ENCODE results near the gene RASL10B.
"Not testable (repeated sequence)": the region's sequence is repeated elsewhere in the genome, so short reads cannot be mapped to it uniquely, and the experiment has no call there.

RASL10B gene

GRCh38 chr17:35695613-35696012 lies 35.8 kb upstream of the RASL10B start:
- DNase-seq (ENCODE audit: low spot score) = no peak
- in situ Hi-C loops (cut with MboI; ENCODE audit: low sequenced_read_pairs, unreplicated experiment) = no loop called here
- no peak for TF ChIP-seq CTCF (IDR thresholded peaks at IDR 0.05; ENCODE audit: borderline replicate concordance, control extremely low read depth, extremely low read depth, insufficient read depth, missing control alignments)

DNA sequence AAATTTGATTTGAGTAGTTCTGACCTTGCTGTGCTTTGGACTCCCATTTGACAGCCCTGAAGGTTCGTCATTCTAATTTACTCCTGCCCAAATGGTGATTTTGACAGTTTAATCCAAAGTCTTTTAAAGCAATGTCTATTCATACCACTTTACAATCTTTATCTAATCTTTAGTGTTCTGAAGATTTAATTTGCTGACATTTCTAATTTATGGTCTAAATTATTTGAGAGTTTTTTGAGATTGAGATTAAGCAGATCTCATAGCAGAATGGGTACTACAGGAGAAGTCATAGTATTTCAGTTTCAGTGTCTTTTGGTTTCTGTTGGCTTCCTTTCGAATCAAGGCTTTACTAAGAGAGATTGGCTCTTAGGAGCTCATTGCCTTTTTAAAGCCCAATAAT lies 32.6 kb upstream of the RASL10B start:
- DNase-seq (ENCODE audit: low spot score) = no peak
- no peak for TF ChIP-seq CTCF (IDR thresholded peaks at IDR 0.05; ENCODE audit: borderline replicate concordance, control extremely low read depth, extremely low read depth, insufficient read depth, missing control alignments)
- in situ Hi-C loops (cut with MboI; ENCODE audit: low sequenced_read_pairs, unreplicated experiment) = no loop called here

DNA sequence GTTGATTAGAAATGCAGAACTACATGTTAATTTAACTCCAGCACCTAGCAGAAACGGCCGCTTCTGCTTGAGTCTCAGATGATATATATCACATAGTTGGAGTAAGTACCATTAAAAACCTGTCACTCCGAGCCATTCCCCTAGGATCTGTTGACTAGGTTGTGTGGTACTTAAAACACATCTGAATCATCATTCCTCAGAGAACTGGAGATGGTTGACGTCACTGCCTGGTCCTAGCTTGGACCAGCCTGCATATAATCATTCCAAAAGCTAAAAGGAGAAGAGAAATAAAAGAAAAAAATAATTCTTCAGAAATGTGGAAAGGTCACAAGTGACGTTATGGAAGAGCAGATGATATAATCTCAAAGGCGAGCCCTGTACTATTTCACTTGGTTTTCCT lies 31.3 kb upstream of the RASL10B start:
- DNase-seq (ENCODE audit: low spot score) = no peak
- in situ Hi-C loops (cut with MboI; ENCODE audit: low sequenced_read_pairs, unreplicated experiment) = no loop called here
- TF ChIP-seq CTCF (IDR thresholded peaks at IDR 0.05; ENCODE audit: borderline replicate concordance, control extremely low read depth, extremely low read depth, insufficient read depth, missing control alignments) = no peak

GRCh38 chr17:35701491-35701890 lies 29.9 kb upstream of the RASL10B start:
- DNase-seq (ENCODE audit: low spot score) = no peak
- no peak for TF ChIP-seq CTCF (IDR thresholded peaks at IDR 0.05; ENCODE audit: borderline replicate concordance, control extremely low read depth, extremely low read depth, insufficient read depth, missing control alignments)
- in situ Hi-C loops (cut with MboI; ENCODE audit: low sequenced_read_pairs, unreplicated experiment) = no loop called here

GRCh38 chr17:35703308-35703707 lies 28.1 kb upstream of the RASL10B start:
- not testable (repeated sequence) for DNase-seq (ENCODE audit: low spot score)

GRCh38 chr17:35705230-35705629 lies 26.2 kb upstream of the RASL10B start:
- TF ChIP-seq CTCF (IDR thresholded peaks at IDR 0.05; ENCODE audit: borderline replicate concordance, control extremely low read depth, extremely low read depth, insufficient read depth, missing control alignments) = no peak
- in situ Hi-C loops (cut with MboI; ENCODE audit: low sequenced_read_pairs, unreplicated experiment) = no loop called here
- DNase-seq (ENCODE audit: low spot score) = no peak

More at GRCh38 chr17:35703308-35703707, 28.1 kb upstream of the RASL10B start:
- in situ Hi-C loops (cut with MboI; ENCODE audit: low sequenced_read_pairs, unreplicated experiment) = not testable (repeated sequence)

GRCh38 chr17:35705705-35706104 lies 25.7 kb upstream of the RASL10B start:
- TF ChIP-seq CTCF (IDR thresholded peaks at IDR 0.05; ENCODE audit: borderline replicate concordance, control extremely low read depth, extremely low read depth, insufficient read depth, missing control alignments) = no peak
- no peak for DNase-seq (ENCODE audit: low spot score)
- in situ Hi-C loops (cut with MboI; ENCODE audit: low sequenced_read_pairs, unreplicated experiment) = no loop called here
